ENCODE results near the gene MOB3A. TPM values are rescaled to one million over a fixed set of nuclear protein-coding genes. Genes with fewer than 3 reads are reported as not detected.
"Not testable (repeated sequence)": the region's sequence is repeated elsewhere in the genome, so short reads cannot be mapped to it uniquely, and the experiment has no call there.

MOB3A gene
- polyA plus RNA-seq, 1 of the 3 experiments (the other 2 are of a cell fraction): 24.1 TPM

DNA sequence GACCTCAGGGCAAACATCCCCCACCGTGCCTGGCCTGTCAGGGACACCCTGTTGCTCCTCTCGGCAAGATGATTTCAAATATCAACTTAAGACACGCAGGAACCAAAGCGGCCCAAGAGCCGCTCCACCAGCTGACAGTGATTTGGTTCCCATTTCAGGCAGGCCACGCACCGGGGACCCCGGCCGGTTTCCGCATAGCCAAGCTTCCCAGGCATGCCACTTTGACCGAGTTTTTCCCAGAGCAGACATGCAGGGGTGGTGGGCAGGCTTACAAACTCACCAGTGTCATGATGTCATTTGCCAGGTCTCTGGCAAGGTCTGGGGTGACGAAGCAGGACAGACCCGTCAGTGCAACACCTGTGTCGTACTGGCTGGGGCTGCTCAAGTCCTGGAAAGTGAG is 36.1 kb upstream of the MOB3A start:
- ChIA-PET POLR2A (no interaction called here), CTCF (no interaction called here)
- Histone ChIP-seq H3K9me3 (no peaks in the 10 kb centered on the region), H3K79me2 (ENCODE audit: insufficient read depth) (peaks cover 70% of the 10 kb centered on the region), H3K4me1 (ENCODE audit: control insufficient read depth in 1 of 2, insufficient read depth in 2 of 2, low read depth in 1 of 2, low read length in 1 of 2) (no peaks in the 10 kb centered on the region), H2AFZ (ENCODE audit: low read depth) (no peak overlapping the region), H3K27me3 (ENCODE audit: insufficient read depth) (no peaks in the 10 kb centered on the region), H3K9me2 (no peaks in the 10 kb centered on the region), H3K4me3 (ENCODE audit: low read depth in 2 of 2, low read length in 1 of 2) (no peak overlapping the region), H4K20me1 (ENCODE audit: insufficient read depth) (peaks cover 48% of the 10 kb centered on the region), H3F3A (replicated peaks; ENCODE audit: insufficient read depth) (no peaks in the 10 kb centered on the region), H3K9ac (no peak overlapping the region), H3K36me3 (replicated peaks in 1 of 2; ENCODE audit: control insufficient read depth in 1 of 2, insufficient read depth in 2 of 2, low read length in 1 of 2) (peaks cover 22 to 53% of the 10 kb centered on the region in 2 experiments), H3K27ac (ENCODE audit: low read depth in 2 of 2, low read length in 1 of 2) (no peak overlapping the region), H3K4me2 (no peak overlapping the region)
- TF ChIP-seq YY1 (IDR thresholded peaks at IDR 0.05; ENCODE audit: low read depth) (no peak), RFX5 (IDR thresholded peaks at IDR 0.05; ENCODE audit: low read length) (no peak), FOXJ3 (CRISPR knock-in tag; IDR thresholded peaks at IDR 0.05) (no peak), RAD21 (IDR thresholded peaks at IDR 0.05; ENCODE audit: low read length) (no peak), GABPA (IDR thresholded peaks at IDR 0.05; ENCODE audit: low read depth) (no peak), FOSL2 (IDR thresholded peaks at IDR 0.05; ENCODE audit: borderline replicate concordance, low read depth) (no peak), MEF2A (IDR thresholded peaks at IDR 0.05; ENCODE audit: borderline replicate concordance, low read depth) (no peak), MXI1 (IDR thresholded peaks at IDR 0.05; ENCODE audit: low read depth, low read length) (no peak), FOXM1 (IDR thresholded peaks at IDR 0.05; ENCODE audit: low read depth) (no peak), JUND (IDR thresholded peaks at IDR 0.05) (no peak), CHD2 (IDR thresholded peaks at IDR 0.05; ENCODE audit: low read length, partially characterized antibody) (no peak), RCOR1 (IDR thresholded peaks at IDR 0.05; ENCODE audit: low read length) (no peak), SIN3A (IDR thresholded peaks at IDR 0.05; ENCODE audit: borderline replicate concordance, low read depth, low read length) (no peak), EP300 (IDR thresholded peaks at IDR 0.05; ENCODE audit: borderline replicate concordance in 1 of 2, low read depth in 1 of 2, low read length in 1 of 2) (no peak), TCF12 (IDR thresholded peaks at IDR 0.05) (no peak), GATA2 (CRISPR knock-in tag; IDR thresholded peaks at IDR 0.05) (no peak)
- TF ChIP-seq, protein P1, sequence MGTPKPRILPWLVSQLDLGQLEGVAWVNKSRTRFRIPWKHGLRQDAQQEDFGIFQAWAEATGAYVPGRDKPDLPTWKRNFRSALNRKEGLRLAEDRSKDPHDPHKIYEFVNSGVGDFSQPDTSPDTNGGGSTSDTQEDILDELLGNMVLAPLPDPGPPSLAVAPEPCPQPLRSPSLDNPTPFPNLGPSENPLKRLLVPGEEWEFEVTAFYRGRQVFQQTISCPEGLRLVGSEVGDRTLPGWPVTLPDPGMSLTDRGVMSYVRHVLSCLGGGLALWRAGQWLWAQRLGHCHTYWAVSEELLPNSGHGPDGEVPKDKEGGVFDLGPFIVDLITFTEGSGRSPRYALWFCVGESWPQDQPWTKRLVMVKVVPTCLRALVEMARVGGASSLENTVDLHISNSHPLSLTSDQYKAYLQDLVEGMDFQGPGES (IDR thresholded peaks at IDR 0.05; ENCODE audit: low read depth, low read length): no peak
- TF ChIP-seq, protein P2, sequence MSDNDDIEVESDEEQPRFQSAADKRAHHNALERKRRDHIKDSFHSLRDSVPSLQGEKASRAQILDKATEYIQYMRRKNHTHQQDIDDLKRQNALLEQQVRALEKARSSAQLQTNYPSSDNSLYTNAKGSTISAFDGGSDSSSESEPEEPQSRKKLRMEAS (IDR thresholded peaks at IDR 0.05; ENCODE audit: low read depth): no peak
- TF ChIP-seq, protein P3, sequence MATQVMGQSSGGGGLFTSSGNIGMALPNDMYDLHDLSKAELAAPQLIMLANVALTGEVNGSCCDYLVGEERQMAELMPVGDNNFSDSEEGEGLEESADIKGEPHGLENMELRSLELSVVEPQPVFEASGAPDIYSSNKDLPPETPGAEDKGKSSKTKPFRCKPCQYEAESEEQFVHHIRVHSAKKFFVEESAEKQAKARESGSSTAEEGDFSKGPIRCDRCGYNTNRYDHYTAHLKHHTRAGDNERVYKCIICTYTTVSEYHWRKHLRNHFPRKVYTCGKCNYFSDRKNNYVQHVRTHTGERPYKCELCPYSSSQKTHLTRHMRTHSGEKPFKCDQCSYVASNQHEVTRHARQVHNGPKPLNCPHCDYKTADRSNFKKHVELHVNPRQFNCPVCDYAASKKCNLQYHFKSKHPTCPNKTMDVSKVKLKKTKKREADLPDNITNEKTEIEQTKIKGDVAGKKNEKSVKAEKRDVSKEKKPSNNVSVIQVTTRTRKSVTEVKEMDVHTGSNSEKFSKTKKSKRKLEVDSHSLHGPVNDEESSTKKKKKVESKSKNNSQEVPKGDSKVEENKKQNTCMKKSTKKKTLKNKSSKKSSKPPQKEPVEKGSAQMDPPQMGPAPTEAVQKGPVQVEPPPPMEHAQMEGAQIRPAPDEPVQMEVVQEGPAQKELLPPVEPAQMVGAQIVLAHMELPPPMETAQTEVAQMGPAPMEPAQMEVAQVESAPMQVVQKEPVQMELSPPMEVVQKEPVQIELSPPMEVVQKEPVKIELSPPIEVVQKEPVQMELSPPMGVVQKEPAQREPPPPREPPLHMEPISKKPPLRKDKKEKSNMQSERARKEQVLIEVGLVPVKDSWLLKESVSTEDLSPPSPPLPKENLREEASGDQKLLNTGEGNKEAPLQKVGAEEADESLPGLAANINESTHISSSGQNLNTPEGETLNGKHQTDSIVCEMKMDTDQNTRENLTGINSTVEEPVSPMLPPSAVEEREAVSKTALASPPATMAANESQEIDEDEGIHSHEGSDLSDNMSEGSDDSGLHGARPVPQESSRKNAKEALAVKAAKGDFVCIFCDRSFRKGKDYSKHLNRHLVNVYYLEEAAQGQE (IDR thresholded peaks at IDR 0.05; ENCODE audit: low read depth, low read length): no peak
- TF ChIP-seq, protein P4, sequence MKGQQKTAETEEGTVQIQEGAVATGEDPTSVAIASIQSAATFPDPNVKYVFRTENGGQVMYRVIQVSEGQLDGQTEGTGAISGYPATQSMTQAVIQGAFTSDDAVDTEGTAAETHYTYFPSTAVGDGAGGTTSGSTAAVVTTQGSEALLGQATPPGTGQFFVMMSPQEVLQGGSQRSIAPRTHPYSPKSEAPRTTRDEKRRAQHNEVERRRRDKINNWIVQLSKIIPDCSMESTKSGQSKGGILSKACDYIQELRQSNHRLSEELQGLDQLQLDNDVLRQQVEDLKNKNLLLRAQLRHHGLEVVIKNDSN (IDR thresholded peaks at IDR 0.05; ENCODE audit: borderline replicate concordance, low read depth): no peak
- DNase-seq: no peak
- 100% methylated on average over 9 of the region's 14 CpGs for WGBS (ENCODE audit: low lambda C conversion rate)

DNA sequence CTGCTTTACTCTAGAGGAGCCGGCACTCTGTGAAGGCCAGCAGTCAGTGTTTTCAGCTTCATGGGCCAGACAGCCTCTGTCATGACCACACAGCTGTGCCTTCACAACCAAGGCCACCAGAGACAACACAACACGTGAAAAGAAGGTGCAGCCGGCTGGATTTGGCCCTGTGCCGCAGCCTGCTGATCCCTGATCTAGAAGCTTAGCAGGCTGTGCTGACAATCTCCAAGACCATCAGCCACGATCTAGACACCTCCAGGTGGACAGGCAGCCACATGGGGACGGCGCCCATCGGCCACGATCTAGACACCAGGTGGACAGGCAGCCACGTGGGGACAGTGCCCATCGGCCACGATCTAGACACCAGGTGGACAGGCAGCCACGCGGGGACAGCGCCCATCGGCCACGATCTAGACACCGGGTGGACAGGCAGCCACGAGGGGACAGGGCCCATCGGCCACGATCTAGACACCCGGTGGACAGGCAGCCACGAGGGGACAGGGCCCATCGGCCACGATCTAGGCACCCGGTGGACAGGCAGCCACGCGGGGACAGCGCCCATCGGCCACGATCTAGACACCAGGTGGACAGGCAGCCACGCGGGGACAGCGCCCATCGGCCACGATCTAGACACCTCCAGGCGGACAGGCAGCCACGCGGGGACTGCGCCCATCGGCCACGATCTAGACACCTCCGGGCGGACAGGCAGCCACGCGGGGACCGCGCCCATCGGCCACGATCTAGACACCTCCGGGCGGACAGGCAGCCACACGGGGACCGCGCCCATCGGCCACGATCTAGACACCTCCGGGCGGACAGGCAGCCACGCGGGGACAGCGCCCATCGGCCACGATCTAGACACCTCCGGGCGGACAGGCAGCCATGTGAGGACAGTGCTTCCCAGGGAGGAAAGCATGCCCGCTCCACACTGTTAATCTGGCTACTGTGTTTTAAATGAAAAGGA is 35.2 kb upstream of the MOB3A start:
- peaks cover 40% of the 10 kb centered on the region for H4K20me1 ChIP-seq (ENCODE audit: insufficient read depth)
- peaks cover 22 to 53% of the 10 kb centered on the region in 2 experiments for H3K36me3 ChIP-seq (replicated peaks in 1 of 2; ENCODE audit: control insufficient read depth in 1 of 2, insufficient read depth in 2 of 2, low read length in 1 of 2)
- H2AFZ ChIP-seq (ENCODE audit: low read depth); H3K27ac ChIP-seq (ENCODE audit: low read depth in 2 of 2, low read length in 1 of 2); H3K4me2 ChIP-seq; DNase-seq; H3K4me1 ChIP-seq (ENCODE audit: control insufficient read depth in 1 of 2, insufficient read depth in 2 of 2, low read depth in 1 of 2, low read length in 1 of 2); H3K27me3 ChIP-seq (ENCODE audit: insufficient read depth); H3K9ac ChIP-seq; H3K9me2 ChIP-seq; POLR2A ChIA-PET; H3K4me3 ChIP-seq (ENCODE audit: low read depth in 2 of 2, low read length in 1 of 2); H3F3A ChIP-seq (replicated peaks; ENCODE audit: insufficient read depth); CTCF ChIA-PET; H3K9me3 ChIP-seq: not testable (repeated sequence)
- peaks cover 61% of the 10 kb centered on the region for H3K79me2 ChIP-seq (ENCODE audit: insufficient read depth)
- WGBS (ENCODE audit: low lambda C conversion rate): 91% methylated on average over 15 of the region's 67 CpGs
